CD4-positive, alpha-beta T cell (primary cell): ENCODE data around the gene MAPK13. TPM values are rescaled to one million over a fixed set of nuclear protein-coding genes. Genes with fewer than 3 reads are reported as not detected.

ENCODE experiments used
- ATAC-seq: fragments of 200-7000 bp; cut with Tn5 transposase; one replicate; pipeline ENCODE4 v1.10.0; 2022; ENCODE audit warnings: mild to moderate bottlenecking; ENCODE audit not compliant: poor library complexity
- CTCF ChIA-PET: fragments of 350-600 bp; sonication (Branson Sonifier 250); formaldehyde crosslinking; loops from one replicate; lab custom pipeline; 2021; ENCODE audit warnings: antibody characterized with exemption, inconsistent platforms; lab: Charles Lee
- POLR2A ChIA-PET: fragments of 350-600 bp; sonication (Branson Sonifier 250); formaldehyde crosslinking; loops from one replicate; lab custom pipeline; 2021; ENCODE audit warnings: antibody characterized with exemption, inconsistent platforms; lab: Charles Lee
- DNase-seq, 14 experiments: peaks; one replicate each; pipeline ENCODE4 v3.0.0-alpha.2; 2013 to 2020; ENCODE audit warnings: mixed read lengths in 2 of 14
- H3K27ac ChIP-seq, 2 donors: one replicate each; pipeline versions ENCODE4 v1.5.1 to v1.7.0; 2013; ENCODE audit warnings: low read length in 2 of 2, low read depth in 1 of 2, mild to moderate bottlenecking in 1 of 2
- H3K27me3 ChIP-seq, 2 experiments: 1 replicate in 1 of 2; 2 replicates in 1 of 2; pipeline versions ENCODE4 v1.6.1 to v1.7.0; 2013; ENCODE audit warnings: low read length in 2 of 2, control low read depth in 1 of 2, mild to moderate bottlenecking in 1 of 2, moderate library complexity in 1 of 2; ENCODE audit not compliant: insufficient read depth in 2 of 2, control insufficient read depth in 1 of 2
- H3K36me3 ChIP-seq: one replicate; pipeline ENCODE4 v1.6.1; 2013; ENCODE audit warnings: low read length, control low read depth; ENCODE audit not compliant: insufficient read depth
- H3K4me1 ChIP-seq: one replicate; pipeline ENCODE4 v1.6.1; 2013; ENCODE audit warnings: low read length, control low read depth; ENCODE audit not compliant: insufficient read depth
- H3K4me3 ChIP-seq: one replicate; pipeline ENCODE4 v1.5.1; 2013; ENCODE audit warnings: mild to moderate bottlenecking, low read length, moderate library complexity
- H3K9me3 ChIP-seq, 2 experiments: 1 replicate in 1 of 2; 2 replicates in 1 of 2; pipeline versions ENCODE4 v1.6.1 to v1.7.0; 2013; ENCODE audit warnings: low read length in 2 of 2, mild to moderate bottlenecking in 2 of 2, control low read depth in 1 of 2, moderate library complexity in 1 of 2; ENCODE audit not compliant: control insufficient read depth in 1 of 2, insufficient read depth in 1 of 2
- H3K27ac Mint-ChIP-seq: one replicate; pipeline ENCODE4 v1.8.0; 2020; ENCODE audit warnings: mixed read lengths
- H3K27me3 Mint-ChIP-seq: one replicate; pipeline ENCODE4 v1.8.0; 2021; ENCODE audit warnings: mixed read lengths
- H3K36me3 Mint-ChIP-seq: one replicate; pipeline ENCODE4 v1.8.0; 2021; ENCODE audit warnings: low read depth, mixed read lengths
- H3K4me1 Mint-ChIP-seq: one replicate; pipeline ENCODE4 v1.8.0; 2021; ENCODE audit warnings: low read depth, mixed read lengths
- H3K4me3 Mint-ChIP-seq: one replicate; pipeline ENCODE4 v1.8.0; 2020; ENCODE audit warnings: mild to moderate bottlenecking, mixed read lengths
- H3K9me3 Mint-ChIP-seq: one replicate; pipeline ENCODE4 v1.8.0; 2020; ENCODE audit warnings: mixed read lengths
- CTCF ChIP-seq: fragments of 200-600 bp; IDR thresholded peaks from one replicate; pipeline ENCODE4 v1.8.0; 2022; ENCODE audit warnings: antibody characterized with exemption, mild to moderate bottlenecking
- intact Hi-C, 2 experiments: fragments of 100-400 bp; cut with DNase I in 1 of 2; cut with micrococcal nuclease in 1 of 2; formaldehyde crosslinking; loops; one replicate each; pipeline versions ENCODE4 v1.15.1 to v1.9.0; 2023 to 2025; cut with DNase I, micrococcal nuclease
- total RNA-seq, 174 experiments: library from RNA in 2 of 174; stranded (reverse) in 2 of 174; gene quantifications; one replicate each; pipeline ENCODE4 v1.2.3 and lab custom pipeline; 2021 to 2026

MAPK13 gene
- total RNA-seq, 2 experiments from 2014 or later = 58.5 to 63.5 TPM

GRCh38 chr6:36089048-36089447 lies 41.3 kb upstream of the MAPK13 start:
- peaks cover 25% of the 10 kb centered on the region for H3K36me3 ChIP-seq
- no peaks in the 10 kb centered on the region for H3K27me3 Mint-ChIP-seq
- DNase-seq (no peak), ATAC-seq (no peak)
- ChIA-PET CTCF (interaction anchor here (0.8 kb wide), 1 partner anchor 61 kb away, joined by 4 read pairs; the partner anchor contains the start of gene MAPK14), POLR2A (interaction anchor here (0.8 kb wide), 1 partner anchor 61 kb away, joined by 3 read pairs; no protein-coding TSS in a partner anchor)
- peak overlapping the region; percentile 47 for H3K27ac Mint-ChIP-seq
- H3K4me3 Mint-ChIP-seq = no peak overlapping the region
- H3K4me1 Mint-ChIP-seq = peaks cover 10% of the 10 kb centered on the region
- no peaks in the 10 kb centered on the region for H3K9me3 Mint-ChIP-seq
- H3K27me3 ChIP-seq = no peaks in the 10 kb centered on the region
- no peak overlapping the region for H3K4me3 ChIP-seq
- no peak for TF ChIP-seq CTCF
- H3K36me3 Mint-ChIP-seq = peaks cover 57% of the 10 kb centered on the region
- H3K27ac ChIP-seq = no peak overlapping the region
- H3K4me1 ChIP-seq = no peaks in the 10 kb centered on the region
- intact Hi-C loops = no loop called here
- no peaks in the 10 kb centered on the region for H3K9me3 ChIP-seq

- POLR2A ChIA-PET = interaction anchor here (0.8 to 6.0 kb wide), 8 partner anchors 11 to 340 kb away, joined by 3 to 57 read pairs (median 5); partner anchors contain the start of genes MAPK13 and MAPK14
- no peak for TF ChIP-seq CTCF
- ATAC-seq = no peak
- no peaks in the 10 kb centered on the region for H3K9me3 ChIP-seq
- Mint-ChIP-seq H3K27ac (peak overlapping the region; percentile 78), H3K36me3 (peaks cover 40% of the 10 kb centered on the region), H3K9me3 (no peaks in the 10 kb centered on the region), H3K27me3 (no peaks in the 10 kb centered on the region), H3K4me3 (no peak overlapping the region), H3K4me1 (peaks cover 39% of the 10 kb centered on the region)
- H3K4me1 ChIP-seq = peaks cover 10% of the 10 kb centered on the region
- H3K4me3 ChIP-seq = no peak overlapping the region
- intact Hi-C loops = loop anchor here in 1 of 2 experiments (2.0 to 10.0 kb wide), 2 partner anchors 17 to 261 kb away; no protein-coding TSS in a partner anchor
- H3K27me3 ChIP-seq = no peaks in the 10 kb centered on the region
- CTCF ChIA-PET = interaction anchor here (0.7 to 5.0 kb wide), 21 partner anchors 8 to 208 kb away, joined by 3 to 77 read pairs (median 5); partner anchors contain the start of genes MAPK13 and MAPK14
- DNase-seq = no peak
- peaks cover 31% of the 10 kb centered on the region for H3K36me3 ChIP-seq
- H3K27ac ChIP-seq = peak overlapping the region in 1 of 2 donors; percentile 33
Measured at GRCh38 chr6:36094238-36094637, 36.1 kb upstream of the MAPK13 start.

- no peak overlapping the region for H3K4me3 ChIP-seq
- POLR2A ChIA-PET = interaction anchor here (0.8 to 6.0 kb wide), 8 partner anchors 10 to 340 kb away, joined by 3 to 57 read pairs (median 5); partner anchors contain the start of genes MAPK13 and MAPK14
- no peaks in the 10 kb centered on the region for H3K9me3 Mint-ChIP-seq
Measured at GRCh38 chr6:36094753-36095496, 35.4 kb upstream of the MAPK13 start.

More at GRCh38 chr6:36094753-36095496, 35.4 kb upstream of the MAPK13 start:
- H3K27ac ChIP-seq = peak overlapping the region; percentile 4 to 33
- H3K4me1 Mint-ChIP-seq = peaks cover 45% of the 10 kb centered on the region
- H3K4me1 ChIP-seq = peaks cover 16% of the 10 kb centered on the region
- peaks cover 34% of the 10 kb centered on the region for H3K36me3 Mint-ChIP-seq
- peak overlapping the region; percentile 78 for H3K27ac Mint-ChIP-seq
- peak; percentile 74 to 92 (median 79) for DNase-seq
- H3K27me3 ChIP-seq = no peaks in the 10 kb centered on the region
- peak; percentile 67 for ATAC-seq
- CTCF ChIA-PET = interaction anchor here (0.5 to 5.0 kb wide), 28 partner anchors 9 to 459 kb away, joined by 3 to 77 read pairs (median 5); partner anchors contain the start of genes BRPF3, MAPK13, MAPK14 and SLC26A8
- peaks cover 31% of the 10 kb centered on the region for H3K36me3 ChIP-seq
- H3K27me3 Mint-ChIP-seq = no peaks in the 10 kb centered on the region
- no peak overlapping the region for H3K4me3 Mint-ChIP-seq
- intact Hi-C loops = loop anchor here (1.0 to 10.0 kb wide), 5 partner anchors 18 to 260 kb away; partner anchors contain the start of genes MAPK14 (in 2 of the 2), BRPF3 (in 1 of the 2) and MAPK13 (in 1 of the 2)
- H3K9me3 ChIP-seq = no peaks in the 10 kb centered on the region
- peak; percentile 99 for TF ChIP-seq CTCF
